NCI-H82 treated with DMSO at 0.1 percent for 48 hours (cell line): ENCODE results near the gene C11orf24.
"Not testable (repeated sequence)": the region's sequence is repeated elsewhere in the genome, so short reads cannot be mapped to it uniquely, and the experiment has no call there.

Experiments
- DNase-seq: peaks from one replicate; lab custom pipeline; 2025; ENCODE audit not compliant: unreplicated experiment; lab: John Stamatoyannopoulos, UW

C11orf24 gene

DNA sequence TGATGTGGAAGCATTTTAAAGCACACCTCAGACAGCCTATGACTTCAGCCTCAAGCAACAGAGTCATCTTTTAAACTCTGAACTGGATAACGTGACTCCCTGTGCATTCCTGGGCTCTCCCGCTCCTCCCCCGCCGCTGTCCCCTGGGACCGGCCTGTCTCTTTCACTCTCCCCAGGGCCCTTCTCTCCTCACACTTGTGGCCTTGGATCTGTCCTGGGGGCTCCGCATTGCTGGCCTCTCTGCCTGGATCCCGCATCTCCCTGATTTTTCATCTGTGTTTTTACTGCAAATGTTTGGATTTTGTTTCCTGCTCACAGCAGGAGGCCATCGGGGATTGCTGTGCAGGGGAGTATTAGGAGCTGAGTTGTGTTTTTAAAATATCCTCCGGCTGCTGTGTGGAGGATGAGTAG, 15.4 kb downstream of the C11orf24 start:
- no peak for DNase-seq

DNA sequence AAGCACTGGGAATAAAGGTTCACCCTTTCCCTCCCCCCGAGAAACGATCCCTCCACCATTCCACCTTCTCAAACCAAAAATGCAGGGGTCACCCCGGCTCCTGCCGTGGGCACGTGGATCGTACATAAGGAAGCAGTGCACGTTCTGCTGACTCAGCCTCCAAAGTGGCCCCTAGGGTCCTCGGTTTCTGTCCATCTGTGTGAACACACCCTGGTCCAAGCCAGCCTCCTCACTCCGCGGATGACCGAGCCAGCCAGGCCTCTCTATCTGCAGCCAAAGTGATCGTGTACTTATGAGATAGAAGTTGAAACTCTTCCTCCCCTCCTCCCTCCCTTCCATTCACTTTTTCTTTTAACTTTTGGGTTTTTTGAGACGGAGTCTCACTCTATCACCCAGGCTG, 16.2 kb downstream of the C11orf24 start:
- no peak for DNase-seq

DNA sequence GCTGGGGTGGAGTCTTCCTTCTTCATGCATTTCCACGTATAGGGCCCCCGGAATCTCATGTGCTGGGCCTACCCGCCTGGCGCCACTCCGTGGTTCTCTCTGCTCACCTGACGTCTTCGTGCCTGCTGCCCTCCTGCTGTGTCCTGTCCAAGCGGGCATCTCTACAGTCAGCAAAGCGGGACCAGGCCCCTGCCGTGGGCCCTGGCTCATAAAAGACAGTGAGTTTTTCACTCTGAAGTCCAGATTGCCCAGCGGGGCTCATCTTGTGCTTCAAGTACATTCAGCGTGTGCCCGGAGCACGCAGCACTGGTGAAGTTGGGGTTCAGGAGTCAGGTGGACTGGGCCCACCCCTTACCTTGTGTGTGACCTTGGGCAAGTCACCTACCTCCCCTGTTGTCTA, 17.4 kb downstream of the C11orf24 start:
- no peak for DNase-seq

DNA sequence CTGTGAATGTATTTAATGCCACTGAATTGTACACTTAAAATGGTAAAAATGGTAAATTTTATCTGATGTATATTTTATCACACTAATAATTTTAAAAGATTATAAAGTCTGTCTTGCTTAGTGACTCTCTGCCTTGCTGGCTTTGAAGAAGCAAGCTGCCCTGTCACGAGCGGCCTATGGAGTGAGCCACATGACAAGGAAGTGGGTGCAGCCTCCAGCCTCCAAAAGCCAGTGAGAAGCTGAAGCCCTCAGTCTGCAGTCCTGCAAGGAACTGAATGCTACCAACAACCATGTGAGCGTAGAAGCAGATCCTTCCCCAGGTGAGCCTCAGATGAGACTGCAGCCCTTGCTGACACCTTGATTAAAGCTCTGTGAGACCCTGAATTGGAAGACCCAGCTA, 20.0 kb downstream of the C11orf24 start:
- DNase-seq: no peak

DNA sequence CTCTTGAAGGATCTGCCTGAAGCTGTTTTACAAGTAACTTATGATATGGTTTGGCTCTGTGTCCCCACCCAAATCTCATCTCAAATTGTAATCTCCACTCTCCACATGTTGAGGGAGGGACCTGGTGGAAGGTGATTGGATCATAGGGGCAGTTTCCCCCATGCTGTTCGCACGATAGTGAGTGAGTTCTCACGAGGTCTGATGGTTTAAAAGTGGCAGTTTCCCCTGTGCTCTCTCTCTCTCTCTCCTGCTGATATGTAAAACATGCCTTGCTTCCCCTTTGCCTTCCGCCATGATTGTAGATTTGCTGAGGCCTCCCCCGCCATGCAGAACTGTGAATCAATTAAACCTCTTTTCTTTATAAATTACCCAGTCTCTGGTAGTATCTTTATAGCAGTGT, 26.9 kb downstream of the C11orf24 start:
- DNase-seq: not testable (repeated sequence)

DNA sequence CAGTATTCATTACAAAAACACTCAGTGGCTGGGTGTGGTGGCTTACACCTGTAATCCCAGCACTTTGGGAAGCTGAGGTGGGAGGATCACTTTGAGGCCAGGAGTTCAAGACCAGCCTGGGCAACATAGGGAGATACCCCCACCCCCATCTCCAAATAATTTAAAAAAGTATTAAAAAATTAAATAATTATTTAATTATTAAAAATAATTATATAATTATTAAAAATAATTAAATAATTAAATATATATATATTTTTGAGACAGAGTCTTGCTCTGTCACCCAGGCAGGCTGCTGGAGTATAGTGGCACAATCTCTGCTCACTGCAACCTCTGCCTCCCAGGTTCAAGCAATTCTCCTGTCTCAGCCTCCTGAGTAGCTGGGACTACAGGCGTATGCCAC, 27.9 kb downstream of the C11orf24 start:
- not testable (repeated sequence) for DNase-seq

DNA sequence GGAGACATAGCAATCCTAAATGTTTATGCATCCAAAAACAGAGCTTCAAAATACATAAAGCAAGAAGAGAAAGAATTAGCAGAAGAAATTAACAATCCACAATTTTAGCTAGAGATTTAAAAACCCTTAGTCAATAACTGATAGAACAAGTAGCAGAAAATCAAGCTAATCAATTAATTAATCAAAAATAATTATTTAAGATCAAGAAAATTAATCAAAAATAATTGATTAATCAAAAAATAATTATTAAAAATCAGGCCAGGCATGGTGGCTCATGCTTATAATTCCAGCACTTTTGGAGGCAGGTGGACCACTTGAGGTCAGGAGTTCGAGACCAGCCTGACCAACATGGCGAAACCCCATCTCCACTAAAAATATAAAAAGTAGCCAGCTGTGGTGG, 29.2 kb downstream of the C11orf24 start:
- DNase-seq: no peak

DNA sequence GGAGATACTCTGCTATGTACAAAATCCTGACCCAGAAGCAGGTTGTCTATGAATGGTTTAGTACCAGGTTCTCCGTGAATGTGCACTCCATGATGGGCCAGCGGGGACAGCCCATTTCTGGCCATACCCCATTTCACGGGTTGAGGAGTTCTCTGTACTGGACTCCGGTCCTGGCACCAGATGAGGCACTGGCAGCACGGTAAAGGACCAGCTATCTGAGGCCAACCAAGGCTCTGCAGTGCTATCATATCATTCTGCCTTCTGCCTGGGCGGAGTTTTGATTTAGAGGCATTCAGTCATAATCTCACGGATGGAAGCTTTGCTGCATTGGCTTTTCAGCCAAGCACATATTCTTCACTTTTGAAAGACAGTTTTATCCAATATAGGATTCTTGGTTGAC, 40.2 kb downstream of the C11orf24 start:
- no peak for DNase-seq

DNA sequence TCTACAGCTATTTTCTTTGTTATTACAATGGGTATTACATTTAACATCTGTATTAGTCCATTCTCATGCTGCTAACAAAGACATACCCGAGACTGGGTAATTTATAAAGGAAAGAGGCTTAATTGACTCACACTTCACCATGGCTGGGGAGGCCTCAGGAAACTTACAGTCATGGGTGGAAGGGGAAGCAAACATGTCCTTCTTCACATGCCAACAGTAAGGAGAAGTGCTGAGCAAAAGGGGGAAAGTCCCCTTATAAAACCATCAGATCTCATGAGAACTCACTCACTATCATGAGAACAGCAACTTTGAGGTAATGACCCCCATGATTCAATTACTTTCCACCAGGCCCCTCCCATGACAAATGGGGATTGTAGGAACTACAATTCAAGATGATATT, 42.2 kb downstream of the C11orf24 start:
- no peak for DNase-seq

DNA sequence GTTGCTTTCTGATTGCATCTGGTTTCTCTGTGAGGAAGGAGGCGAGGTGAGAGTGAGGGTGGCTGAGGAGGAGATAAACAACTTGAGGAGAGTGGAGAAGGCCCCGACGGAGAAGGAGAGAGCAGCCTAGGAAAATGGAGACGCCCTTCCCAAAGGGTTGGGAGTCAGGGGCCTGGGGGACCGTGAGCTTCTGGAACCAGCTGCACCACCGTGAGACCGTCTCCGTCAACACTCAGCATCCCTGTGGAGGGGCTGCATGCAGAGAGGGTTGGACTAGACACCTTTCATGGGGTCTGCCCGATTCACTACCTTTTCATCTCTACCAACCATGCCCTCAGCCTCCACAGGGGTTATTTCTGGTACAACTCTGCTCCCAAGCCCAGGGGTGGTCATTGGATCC, 45.4 kb downstream of the C11orf24 start:
- no peak for DNase-seq

DNA sequence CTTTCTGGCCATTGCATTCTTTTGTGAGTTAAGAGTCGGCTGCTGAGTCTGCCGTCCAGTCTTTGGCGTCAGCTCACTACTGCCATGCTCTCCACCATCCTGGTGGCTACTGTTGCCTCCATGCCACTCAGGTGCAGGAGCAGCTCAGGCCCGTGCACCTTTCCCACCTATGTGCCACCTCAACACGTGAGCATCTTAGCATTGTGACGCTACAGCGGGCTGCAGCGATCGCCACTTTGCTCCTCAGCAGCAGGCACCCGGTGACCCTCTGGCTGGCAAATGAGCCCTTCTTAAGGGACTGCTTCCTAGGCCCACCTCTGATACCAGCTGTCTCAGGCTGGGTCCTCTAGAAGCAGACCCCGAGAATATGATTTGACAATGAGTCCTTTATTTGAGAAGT, 47.2 kb downstream of the C11orf24 start:
- no peak for DNase-seq

DNA sequence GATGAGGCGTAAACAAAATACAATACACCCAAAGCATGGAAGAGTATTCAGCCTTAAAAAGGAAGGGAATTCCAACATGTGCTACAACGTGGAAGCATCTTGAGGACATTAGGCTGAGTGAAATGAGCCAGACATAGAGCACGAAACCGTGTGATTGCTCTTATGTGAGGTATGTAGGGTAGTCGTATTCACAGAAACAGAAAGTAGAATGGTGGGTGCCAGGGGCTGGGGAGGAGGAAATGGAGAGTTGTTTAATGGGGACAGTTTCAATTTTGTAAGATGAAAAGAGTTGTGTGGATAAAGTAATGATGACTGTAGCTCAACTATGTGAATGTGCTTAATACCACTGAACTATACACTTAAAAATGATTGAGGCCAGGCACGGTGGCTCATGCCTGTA, 48.5 kb downstream of the C11orf24 start:
- no peak for DNase-seq

DNA sequence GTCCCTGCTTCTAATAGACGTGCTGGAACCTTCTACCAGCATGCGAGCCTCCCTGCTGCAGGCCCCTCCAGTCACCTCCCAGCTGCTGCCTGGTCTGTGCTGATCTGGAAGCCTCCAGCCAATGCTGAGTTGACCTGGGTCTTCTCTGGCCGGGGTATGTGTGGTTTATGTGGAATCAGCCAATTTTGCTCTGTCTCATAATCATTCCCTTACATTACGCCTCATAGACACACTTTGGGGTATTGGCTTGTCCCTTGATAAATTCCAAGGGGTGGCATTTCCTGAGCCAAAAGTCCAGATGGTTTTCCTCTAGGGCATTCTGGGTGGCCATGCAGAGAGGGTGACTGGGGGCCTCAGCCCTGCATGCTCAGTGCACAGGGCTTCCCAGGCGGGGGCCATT, 50.4 kb downstream of the C11orf24 start:
- no peak for DNase-seq

DNA sequence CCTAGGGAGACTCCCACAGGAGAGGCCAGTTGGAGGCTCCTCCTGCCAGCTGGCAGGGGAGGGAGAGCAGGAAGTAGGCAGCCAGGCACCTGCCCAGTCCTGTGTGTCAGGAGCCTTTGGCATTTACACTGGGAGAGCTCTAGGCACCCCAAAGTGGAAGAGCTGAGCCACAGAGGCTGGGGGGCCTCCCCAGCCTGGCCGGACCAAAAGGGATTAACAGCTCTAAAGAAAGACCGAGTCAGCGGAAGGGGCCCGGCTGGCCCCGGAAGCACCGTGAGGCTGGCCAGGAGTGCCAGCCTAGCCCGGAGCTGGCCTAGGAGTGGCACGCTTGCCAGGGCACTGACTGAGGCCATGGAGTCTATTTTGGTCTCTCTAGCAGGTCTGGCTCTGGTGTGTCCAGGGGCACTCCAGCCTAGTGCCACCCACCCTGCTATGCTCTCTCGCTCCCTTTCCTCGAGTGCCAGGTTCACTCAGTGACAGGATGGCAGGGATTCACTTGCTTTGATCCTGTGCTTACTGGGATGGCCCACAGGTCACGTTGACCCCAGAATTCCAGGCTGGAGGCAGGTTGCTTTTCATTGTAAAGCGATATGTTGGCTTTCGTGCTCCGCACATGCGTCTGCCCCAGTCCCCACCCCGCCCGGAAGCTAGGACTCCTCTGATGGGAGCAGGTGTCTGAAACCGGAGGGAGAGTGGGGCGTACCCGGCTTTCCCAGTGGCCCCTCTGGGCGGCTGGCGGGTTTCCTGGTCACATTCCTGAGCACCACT, 55.4 kb downstream of the C11orf24 start:
- DNase-seq: no peak

DNA sequence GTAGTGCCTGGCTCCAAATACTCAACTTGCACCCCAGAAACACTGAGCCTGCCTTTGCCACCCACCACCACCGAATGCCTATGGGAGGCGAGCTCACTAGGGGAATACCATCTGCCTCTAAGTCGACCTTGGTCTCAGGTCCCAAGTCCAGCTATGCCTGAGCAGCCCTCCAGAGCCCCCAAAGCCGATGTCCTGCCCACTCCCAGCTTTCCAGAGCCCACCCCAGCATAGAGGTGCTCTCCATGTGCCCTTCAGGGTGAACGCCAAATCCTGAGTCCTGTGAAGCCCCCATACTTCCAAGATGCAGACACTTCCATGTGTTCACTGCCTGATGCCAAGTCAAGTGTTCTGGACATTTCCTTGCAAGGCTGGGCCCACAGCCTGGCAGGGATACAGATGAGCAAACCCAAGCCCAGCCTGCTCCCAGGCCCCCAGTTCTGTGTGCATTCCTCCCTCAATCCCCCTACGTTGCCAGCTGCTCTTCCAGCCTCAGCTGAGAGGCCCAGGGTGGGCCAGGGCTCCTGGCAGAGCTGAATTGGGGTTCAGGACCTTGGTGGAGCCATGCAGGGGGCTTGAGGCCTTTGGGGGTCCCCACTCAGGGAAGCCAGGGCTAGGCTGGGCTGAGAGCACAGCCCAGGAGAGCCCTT, 56.1 kb downstream of the C11orf24 start:
- DNase-seq: no peak

DNA sequence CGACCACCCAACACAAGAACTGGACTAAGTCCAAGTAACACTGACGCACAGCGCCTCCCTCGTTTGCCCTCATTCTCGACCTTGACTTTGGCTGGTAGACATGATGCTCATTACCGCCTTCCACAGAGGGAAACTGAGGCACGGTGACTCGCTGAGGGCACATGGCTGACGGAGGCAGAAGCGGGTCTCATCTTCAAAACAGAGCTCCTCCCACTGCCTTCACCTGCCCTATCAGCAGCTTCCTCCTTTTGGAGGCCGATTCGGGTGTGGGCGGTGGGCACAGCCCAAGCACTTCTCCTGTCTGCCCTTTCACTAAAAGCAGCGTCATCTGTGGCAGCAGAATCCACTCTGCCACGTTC, 56.7 kb downstream of the C11orf24 start:
- DNase-seq: no peak

DNA sequence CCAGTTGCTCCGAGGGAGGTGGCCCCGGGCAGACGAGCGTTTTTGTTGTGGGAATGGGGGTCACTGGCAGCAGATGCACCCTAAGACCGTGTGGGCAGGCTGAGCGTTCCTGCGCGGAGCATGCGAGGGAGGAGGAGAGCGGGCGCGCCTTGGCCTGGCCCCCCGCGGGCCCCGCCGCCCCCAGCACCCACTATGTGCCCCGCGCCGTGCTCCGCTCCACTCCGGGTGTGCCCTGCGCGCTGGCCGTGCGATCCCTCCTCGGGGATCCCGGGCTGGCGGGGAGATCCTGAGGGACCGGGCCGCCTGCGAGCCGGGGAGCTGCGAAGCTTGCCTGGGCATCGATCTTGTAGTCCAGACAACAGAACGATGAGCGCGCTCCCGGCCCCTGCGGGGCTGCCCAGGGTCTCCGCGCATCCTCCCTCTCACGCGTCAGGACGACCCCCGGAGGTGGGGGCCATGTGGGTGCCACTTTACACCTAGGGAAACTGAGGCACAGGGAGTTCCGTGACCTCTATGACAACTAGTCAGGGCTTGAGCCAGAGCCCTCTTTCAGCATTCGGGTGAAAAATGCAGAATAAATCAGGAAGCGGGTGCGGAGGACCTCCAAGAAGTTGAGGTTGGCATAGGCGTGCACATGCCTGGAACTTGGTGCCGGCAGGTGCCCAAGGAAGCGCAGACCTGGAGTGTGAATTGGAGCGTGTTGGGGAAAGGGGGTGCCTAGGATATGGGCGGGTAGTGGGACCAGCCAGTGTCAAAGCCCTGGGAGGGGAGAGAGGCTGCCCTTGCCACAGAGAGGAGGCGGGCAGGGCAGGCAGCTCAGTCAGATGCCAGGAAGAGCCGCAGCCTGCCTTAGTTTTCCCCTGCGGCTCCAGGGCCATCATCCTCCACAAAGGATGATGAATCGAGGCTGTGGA, 57.3 kb downstream of the C11orf24 start:
- DNase-seq: no peak

DNA sequence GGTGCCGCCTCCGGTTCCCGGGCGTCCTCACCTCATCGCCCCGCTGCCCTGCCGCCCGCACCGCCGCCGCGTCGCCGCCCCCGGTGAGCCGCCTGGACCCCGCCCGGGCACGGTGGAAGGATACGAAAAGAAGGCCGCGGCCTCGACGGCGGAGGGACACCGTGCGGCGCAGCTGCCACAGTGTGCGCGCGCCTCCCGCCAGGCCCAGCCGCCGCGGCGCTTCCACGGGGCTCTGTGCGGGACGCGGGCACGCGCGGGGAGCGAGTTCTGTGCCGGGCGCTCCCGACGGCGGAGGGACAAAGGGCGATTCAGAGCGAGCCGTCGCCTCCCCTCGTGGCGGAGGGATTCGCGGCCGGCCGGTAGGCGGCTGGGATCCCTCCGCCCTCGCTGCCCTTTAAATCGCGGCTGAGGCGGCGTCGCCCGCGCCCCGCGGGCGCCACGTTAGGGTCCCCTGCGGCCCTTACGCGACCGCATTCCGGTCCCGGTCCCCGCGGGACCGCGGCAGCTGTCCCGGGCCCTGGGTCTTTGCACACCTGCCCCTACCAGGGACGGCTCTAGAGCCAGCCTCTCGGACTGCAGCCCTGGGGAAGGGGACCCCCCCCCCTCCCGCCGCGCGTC, 58.1 kb downstream of the C11orf24 start:
- no peak for DNase-seq

DNA sequence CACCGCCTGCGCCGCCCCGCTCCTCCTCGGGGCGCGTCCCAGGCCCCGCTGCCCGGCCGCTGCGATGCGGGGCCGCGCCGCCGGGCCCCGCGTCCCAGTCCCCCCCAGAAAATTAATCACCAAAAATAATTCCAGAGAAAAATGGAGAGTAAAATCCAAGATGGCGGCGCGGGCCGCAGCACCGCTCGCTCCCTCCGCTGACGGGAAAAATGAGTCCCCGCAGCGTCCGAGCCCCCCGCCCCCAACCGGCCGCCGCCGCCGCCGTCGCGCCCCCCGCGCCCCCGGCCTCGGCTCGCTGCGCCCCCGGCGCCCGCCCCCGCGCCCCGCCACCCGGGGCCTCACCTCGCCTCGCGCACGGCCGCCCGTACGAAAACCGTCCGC, 58.6 kb downstream of the C11orf24 start, which contains the start of gene KMT5B:
TSS of gene KMT5B (minus strand) at position 162 of the 381 bp plus-strand sequence. CDS start 23,220 bp downstream, outside the sequence.
- no peak for DNase-seq

DNA sequence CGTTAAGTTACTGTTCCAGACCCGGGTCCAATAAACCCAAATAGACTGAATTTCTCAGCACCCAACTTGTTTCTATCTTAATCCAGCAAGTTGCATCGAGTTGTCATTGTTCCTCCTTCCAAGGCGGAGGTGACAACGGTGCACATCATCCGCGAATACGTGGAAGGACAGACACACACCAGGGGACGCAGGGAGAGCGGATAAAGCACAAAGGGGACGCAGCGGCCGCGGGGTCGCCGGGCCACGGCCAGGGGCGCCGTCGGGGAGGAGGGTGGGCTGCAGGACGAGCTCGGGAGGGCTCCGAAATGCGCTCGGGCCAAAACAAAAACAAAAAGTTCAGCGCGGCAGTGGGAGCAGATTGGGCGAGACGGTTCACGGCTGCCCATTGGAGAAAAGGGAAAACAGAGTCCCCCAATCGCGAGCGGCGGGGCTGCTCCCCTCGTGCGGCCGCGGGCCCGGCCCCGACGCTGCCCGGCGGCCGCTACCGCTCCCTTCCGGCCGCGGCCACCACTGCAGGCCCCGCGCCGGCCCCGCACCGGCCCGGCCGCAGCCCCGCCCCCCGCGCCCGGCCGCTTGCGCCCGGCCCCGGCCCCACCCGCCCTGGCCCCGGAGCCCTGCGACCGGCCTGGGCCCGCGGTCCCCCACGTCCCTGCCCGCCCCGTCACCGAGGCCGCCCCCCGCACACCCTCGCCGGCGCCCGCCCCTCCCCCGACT, 59.2 kb downstream of the C11orf24 start:
- no peak for DNase-seq

DNA sequence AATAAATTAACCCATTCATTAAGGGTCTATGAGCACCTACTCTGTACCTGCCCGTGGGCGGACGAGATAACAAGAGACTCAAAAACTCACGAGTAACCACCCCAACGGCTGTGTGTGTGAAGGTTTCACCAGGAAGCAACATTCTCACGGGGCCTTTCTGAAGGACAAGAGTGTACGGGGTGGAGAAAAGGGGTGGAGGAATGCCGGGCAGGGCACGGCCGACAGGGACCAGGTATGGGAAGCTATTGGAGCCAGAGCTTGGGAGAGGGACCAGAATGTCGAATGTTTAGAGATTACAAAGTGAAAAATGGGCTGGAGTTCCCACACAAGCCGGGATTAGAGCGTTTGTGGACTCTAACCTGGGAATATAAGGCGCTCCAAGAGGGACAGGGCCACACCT, 60.2 kb downstream of the C11orf24 start:
- no peak for DNase-seq
